GM19328 (cell line): Measurements from ENCODE around the gene PCDHGA1.
"Not testable (repeated sequence)": the region's sequence is repeated elsewhere in the genome, so short reads cannot be mapped to it uniquely, and the experiment has no call there.

Source experiments
- ATAC-seq: cut with Tn5 transposase; IDR thresholded peaks from one replicate; pipeline ENCODE4 v1.9.1; 2021; ENCODE audit warnings: mild to moderate bottlenecking, moderate library complexity; ENCODE audit not compliant: unreplicated experiment

Gene PCDHGA1

GRCh38 chr5:141409598-141410306, 79.4 kb downstream of the PCDHGA1 start:
- no peak for ATAC-seq

DNA sequence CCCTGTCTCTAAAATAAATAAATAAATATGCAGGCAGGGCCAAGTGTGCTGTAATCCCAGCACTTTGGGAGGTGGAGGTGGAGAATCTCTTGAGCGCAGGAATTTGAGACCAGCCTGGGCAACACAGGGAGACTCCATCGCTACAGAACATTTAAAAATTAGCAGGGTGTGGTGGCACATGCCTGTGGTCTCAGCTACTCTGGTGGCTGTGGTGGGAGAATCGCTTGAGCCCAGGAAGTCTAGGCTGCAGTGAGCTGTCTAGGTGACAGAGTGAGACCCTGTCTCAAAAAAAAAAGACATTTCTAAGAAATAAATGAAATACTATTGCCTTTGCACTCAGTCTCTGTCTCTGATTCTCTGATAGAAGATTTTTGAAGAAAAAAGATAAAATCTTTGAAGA, 81.3 kb downstream of the PCDHGA1 start:
- no peak for ATAC-seq

DNA sequence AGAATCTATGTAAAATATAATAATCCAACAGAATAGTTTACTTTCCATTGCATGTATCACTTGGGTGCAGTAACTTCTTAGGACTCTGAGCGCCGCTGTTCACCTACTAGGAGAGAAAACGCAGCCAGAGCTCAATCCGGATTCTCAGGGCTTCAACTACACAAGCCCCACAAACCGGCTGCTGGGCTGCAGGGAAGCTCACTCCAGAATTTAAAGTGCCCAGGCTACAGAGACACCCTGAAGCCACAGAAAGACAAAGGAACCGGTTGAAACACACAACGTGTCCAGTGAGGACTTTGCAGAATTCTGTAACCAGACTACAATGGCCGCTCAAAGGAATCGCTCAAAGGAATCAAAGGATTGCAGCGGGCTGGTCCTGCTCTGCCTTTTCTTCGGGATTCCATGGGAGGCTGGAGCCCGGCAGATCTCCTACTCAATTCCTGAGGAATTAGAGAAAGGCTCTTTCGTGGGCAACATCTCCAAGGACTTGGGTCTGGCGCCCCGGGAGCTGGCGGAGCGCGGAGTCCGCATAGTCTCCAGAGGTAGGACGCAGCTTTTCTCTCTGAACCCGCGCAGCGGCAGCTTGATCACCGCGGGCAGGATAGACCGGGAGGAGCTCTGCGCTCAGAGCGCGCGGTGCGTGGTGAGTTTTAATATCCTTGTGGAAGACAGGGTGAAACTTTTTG, 82.7 kb downstream of the PCDHGA1 start, which contains the start of gene PCDHGA10:
Gene PCDHGA10, plus strand, starts transcription at position 134 of the 686 bp plus-strand sequence. Its CDS starts 189 bp downstream, at position 323.
- ATAC-seq, result no peak

GRCh38 chr5:141413540-141414069, 83.3 kb downstream of the PCDHGA1 start:
- no peak for ATAC-seq

GRCh38 chr5:141414548-141415274, 84.4 kb downstream of the PCDHGA1 start:
- not testable (repeated sequence) for ATAC-seq

DNA sequence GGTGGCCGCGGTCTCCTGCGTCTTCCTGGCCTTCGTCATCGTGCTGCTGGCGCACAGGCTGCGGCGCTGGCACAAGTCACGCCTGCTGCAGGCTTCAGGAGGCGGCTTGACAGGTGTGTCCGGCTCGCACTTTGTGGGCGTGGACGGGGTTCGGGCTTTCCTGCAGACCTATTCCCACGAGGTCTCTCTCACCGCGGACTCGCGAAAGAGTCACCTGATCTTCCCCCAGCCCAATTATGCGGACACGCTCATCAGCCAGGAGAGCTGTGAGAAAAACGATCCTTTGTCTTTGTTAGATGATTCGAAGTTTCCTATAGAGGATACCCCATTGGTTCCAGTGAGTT, 84.9 kb downstream of the PCDHGA1 start:
- ATAC-seq, result not testable (repeated sequence)

- peak; percentile 61 for ATAC-seq
Observed at GRCh38 chr5:141417494-141418172, 87.3 kb downstream of the PCDHGA1 start, which contains the start of gene PCDHGB7. Gene PCDHGB7 (plus strand): TSS chr5:141417677. CDS start chr5:141417860, 183 bp downstream.

DNA sequence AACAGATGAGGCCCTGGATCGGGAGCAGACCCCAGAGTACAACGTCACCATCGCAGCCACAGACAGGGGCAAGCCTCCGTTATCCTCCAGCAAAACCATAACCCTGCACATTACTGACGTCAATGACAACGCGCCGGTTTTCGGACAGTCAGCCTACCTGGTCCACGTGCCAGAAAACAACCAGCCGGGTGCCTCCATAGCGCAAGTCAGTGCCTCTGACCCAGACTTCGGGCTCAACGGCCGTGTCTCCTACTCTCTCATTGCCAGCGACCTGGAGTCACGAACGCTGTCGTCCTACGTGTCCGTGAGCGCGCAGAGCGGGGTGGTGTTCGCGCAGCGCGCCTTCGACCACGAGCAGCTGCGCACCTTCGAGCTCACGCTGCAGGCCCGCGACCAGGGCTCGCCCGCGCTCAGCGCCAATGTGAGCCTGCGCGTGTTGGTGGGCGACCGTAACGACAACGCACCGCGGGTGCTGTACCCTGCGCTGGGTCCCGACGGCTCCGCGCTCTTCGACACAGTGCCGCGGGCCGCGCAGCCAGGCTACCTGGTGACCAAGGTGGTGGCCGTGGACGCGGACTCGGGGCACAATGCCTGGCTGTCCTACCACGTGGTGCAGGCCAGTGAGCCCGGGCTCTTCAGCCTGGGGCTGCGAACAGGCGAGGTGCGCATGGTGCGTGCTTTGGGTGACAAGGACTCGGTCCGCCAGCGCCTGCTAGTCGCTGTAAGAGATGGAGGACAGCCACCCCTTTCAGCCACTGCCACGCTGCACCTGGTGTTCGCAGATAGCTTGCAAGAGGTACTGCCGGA, 89.0 kb downstream of the PCDHGA1 start:
- ATAC-seq, result no peak

DNA sequence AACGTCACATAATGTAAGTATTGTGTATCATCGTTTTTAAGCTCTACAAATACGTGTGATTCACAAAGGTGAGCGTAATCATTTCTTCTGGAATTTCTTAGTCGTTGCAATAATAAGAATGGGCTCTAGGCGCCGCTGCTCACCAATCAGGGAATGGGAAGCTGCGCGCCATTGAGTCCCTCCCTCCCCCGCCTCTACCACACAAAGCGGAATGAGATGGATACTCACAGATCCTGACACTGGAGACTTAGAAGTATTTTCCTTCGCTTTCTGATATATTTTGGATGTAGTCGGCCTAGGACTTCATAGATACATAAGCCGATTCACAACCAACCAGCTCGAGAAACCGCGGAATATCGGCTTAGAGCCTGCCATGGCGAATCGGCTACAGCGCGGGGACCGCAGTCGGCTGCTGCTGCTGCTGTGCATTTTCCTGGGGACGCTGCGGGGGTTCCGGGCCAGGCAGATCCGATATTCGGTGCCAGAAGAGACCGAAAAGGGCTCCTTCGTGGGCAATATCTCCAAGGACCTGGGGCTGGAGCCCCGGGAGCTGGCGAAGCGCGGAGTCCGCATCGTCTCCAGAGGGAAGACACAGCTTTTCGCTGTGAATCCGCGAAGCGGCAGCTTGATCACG, 90.7 kb downstream of the PCDHGA1 start, which contains the start of gene PCDHGA11:
Gene PCDHGA11, plus strand, starts transcription at position 197 of the 634 bp plus-strand sequence. Its CDS starts 177 bp downstream, at position 374.
- ATAC-seq, result no peak

DNA sequence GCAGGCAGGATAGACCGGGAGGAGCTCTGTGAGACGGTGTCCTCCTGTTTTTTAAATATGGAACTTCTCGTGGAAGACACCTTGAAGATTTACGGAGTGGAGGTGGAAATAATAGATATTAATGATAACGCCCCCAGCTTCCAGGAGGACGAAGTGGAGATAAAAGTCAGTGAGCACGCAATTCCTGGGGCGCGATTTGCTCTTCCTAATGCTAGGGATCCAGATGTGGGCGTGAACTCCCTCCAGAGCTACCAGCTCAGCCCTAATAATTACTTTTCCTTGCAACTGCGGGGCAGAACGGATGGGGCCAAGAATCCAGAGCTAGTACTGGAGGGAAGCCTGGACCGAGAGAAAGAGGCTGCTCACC, 91.2 kb downstream of the PCDHGA1 start:
- ATAC-seq, result no peak

- ATAC-seq, result no peak
Observed at GRCh38 chr5:141422742-141423291, 92.5 kb downstream of the PCDHGA1 start.

DNA sequence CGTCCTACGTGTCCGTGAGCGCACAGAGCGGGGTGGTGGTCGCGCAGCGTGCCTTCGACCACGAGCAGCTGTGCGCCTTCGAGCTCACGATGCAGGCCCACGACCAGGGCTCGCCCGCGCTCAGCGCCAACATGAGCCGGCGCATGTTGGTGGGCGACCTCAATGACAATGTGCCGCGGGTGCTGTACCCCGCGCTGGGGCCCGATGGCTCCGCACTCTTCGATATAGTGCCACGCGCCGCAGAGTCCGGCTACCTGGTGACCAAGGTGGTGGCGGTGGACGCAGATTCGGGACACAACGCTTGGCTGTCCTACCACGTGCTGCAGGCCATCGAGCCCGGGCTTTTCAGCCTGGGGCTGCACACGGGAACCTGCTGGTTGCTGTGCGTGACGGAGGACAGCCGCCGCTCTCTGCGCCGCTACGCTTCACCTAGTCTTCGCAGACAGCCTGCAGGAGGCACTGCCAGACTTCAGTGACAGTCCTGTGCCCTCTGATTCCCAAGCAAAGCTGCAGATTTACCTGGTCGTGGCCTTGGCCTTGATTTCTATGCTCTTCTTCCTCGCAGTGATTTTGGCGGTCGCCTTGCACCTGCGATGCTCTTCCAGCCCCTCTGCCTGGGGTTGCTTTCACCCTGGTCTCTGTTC, 97.6 kb downstream of the PCDHGA1 start:
- no peak for ATAC-seq

DNA sequence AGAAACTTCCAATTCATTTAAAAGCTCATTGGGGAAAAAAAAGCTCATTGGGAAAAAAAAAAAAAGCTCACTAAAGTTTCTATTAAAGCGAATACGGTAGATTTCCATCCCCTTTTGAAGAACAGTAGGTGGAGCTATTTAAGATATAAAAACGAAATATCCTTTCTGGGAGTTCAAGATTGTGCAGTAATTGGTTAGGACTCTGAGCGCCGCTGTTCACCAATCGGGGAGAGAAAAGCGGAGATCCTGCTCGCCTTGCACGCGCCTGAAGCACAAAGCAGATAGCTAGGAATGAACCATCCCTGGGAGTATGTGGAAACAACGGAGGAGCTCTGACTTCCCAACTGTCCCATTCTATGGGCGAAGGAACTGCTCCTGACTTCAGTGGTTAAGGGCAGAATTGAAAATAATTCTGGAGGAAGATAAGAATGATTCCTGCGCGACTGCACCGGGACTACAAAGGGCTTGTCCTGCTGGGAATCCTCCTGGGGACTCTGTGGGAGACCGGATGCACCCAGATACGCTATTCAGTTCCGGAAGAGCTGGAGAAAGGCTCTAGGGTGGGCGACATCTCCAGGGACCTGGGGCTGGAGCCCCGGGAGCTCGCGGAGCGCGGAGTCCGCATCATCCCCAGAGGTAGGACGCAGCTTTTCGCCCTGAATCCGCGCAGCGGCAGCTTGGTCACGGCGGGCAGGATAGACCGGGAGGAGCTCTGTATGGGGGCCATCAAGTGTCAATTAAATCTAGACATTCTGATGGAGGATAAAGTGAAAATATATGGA, 100.2 kb downstream of the PCDHGA1 start, which contains the start of gene PCDHGA12:
Gene PCDHGA12, plus strand, starts transcription at position 176 of the 782 bp plus-strand sequence. Its CDS starts 253 bp downstream, at position 429.
- peak; percentile 89 for ATAC-seq

GRCh38 chr5:141431286-141431685, 101.0 kb downstream of the PCDHGA1 start:
- no peak for ATAC-seq

- ATAC-seq, result not testable (repeated sequence)
Observed at GRCh38 chr5:141432308-141432707, 102.0 kb downstream of the PCDHGA1 start.

DNA sequence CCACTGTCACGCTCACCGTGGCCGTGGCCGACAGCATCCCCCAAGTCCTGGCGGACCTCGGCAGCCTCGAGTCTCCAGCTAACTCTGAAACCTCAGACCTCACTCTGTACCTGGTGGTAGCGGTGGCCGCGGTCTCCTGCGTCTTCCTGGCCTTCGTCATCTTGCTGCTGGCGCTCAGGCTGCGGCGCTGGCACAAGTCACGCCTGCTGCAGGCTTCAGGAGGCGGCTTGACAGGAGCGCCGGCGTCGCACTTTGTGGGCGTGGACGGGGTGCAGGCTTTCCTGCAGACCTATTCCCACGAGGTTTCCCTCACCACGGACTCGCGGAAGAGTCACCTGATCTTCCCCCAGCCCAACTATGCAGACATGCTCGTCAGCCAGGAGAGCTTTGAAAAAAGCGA, 102.4 kb downstream of the PCDHGA1 start:
- ATAC-seq, result not testable (repeated sequence)

- no peak for ATAC-seq
Observed at GRCh38 chr5:141434006-141434405, 103.7 kb downstream of the PCDHGA1 start.

DNA sequence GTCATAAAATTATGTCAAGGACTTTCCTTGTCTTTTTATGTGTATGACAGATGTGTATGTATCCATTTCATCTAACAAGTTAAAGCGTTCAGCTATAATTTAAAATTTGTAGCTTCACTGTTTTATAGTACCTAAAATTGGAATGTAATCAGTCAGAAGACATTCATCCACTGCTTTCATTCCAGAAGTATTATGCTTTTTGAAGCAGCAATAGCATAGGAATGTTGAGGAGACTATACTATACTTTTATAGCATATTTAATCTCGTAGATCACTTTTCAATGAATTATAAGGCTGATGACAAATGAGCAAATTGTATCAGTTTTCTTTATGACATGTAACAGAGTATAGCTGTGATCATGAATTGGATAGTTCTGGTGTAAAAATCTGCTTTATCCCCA, 106.9 kb downstream of the PCDHGA1 start:
- no peak for ATAC-seq
